SU-DHL-6 (cell line): ENCODE data around the gene NPAS1.

Experiments
- H2AFZ ChIP-seq: fragments of 200-600 bp; sonication (generic); 2 replicates; pipeline ENCODE4 v1.6.1; 2014; ENCODE audit warnings: low read depth, mild to moderate bottlenecking, moderate library complexity, mixed read lengths, antibody characterized with exemption, low read length; ENCODE audit not compliant: severe bottlenecking
- H3F3A ChIP-seq: fragments of 200-600 bp; shearing (Covaris generic); 2 replicates; pipeline ENCODE4 v1.6.0; 2016; ENCODE audit warnings: antibody characterized with exemption, mild to moderate bottlenecking; ENCODE audit not compliant: insufficient read depth
- H3K27ac ChIP-seq: fragments of 200-600 bp; sonication (generic); 2 replicates; pipeline ENCODE4 v1.5.1; 2016; ENCODE audit warnings: low read depth, mild to moderate bottlenecking, low read length, moderate library complexity, mixed read lengths
- H3K27me3 ChIP-seq: fragments of 200-600 bp; sonication (generic), shearing (Covaris generic); 2 replicates; pipeline ENCODE4 v1.6.0; 2014; ENCODE audit warnings: mild to moderate bottlenecking, low read length
- H3K36me3 ChIP-seq: fragments of 200-600 bp; sonication (generic); 2 replicates; pipeline ENCODE4 v1.6.1; 2014; ENCODE audit warnings: mild to moderate bottlenecking, low read length, mixed read lengths
- H3K4me2 ChIP-seq: fragments of 300-600, 200-600 bp; shearing (Covaris generic), sonication (generic); 2 replicates; pipeline ENCODE4 v1.6.0; 2014; ENCODE audit warnings: low read length, low read depth, mild to moderate bottlenecking; ENCODE audit not compliant: poor library complexity, severe bottlenecking
- H3K4me3 ChIP-seq: fragments of 200-600 bp; sonication (generic); 2 replicates; pipeline ENCODE4 v1.5.1; 2014; ENCODE audit warnings: antibody characterized with exemption, low read length, mild to moderate bottlenecking, mixed read lengths; ENCODE audit not compliant: insufficient read depth, poor library complexity, severe bottlenecking
- H3K79me2 ChIP-seq: fragments of 200-600 bp; sonication (generic); 2 replicates; pipeline ENCODE4 v1.6.1; 2014; ENCODE audit warnings: mild to moderate bottlenecking, low read length, moderate library complexity; ENCODE audit not compliant: insufficient read depth
- H3K9ac ChIP-seq: fragments of 200-600 bp; sonication (generic); 2 replicates; pipeline ENCODE4 v1.7.0; 2014; ENCODE audit warnings: mild to moderate bottlenecking, low read length
- H3K9me2 ChIP-seq: fragments of 200-600 bp; sonication (generic); replicated peaks from 2 replicates; pipeline ENCODE4 v1.6.1; 2014; ENCODE audit warnings: low read length; ENCODE audit not compliant: insufficient read depth
- H3K9me3 ChIP-seq: fragments of 200-600 bp; sonication (generic); 2 replicates; pipeline ENCODE4 v1.6.1; 2014; ENCODE audit warnings: low read length, mixed read lengths; ENCODE audit not compliant: insufficient read depth
- H4K20me1 ChIP-seq: fragments of 200-600 bp; sonication (generic); 2 replicates; pipeline ENCODE4 v1.6.1; 2014; ENCODE audit warnings: low read depth, mild to moderate bottlenecking, antibody characterized with exemption, low read length, moderate library complexity, mixed read lengths
- CTCF ChIP-seq: fragments of 200-600 bp; sonication (generic); IDR thresholded peaks from one replicate; pipeline ENCODE4 v1.5.1; 2017; ENCODE audit warnings: antibody characterized with exemption, mild to moderate bottlenecking, low read length, moderate library complexity; ENCODE audit not compliant: insufficient read depth, poor library complexity, severe bottlenecking
- EZH2phosphoT487 ChIP-seq: fragments of 200-600 bp; sonication (generic), shearing (Covaris generic); conservative IDR thresholded peaks from 2 replicates; pipeline ENCODE4 v1.6.1; 2018; ENCODE audit warnings: mild to moderate bottlenecking, antibody characterized with exemption, low read length, moderate library complexity, mixed read lengths

The NPAS1 gene

GRCh38 chr19:47028195-47028601 is 8.6 kb downstream of the NPAS1 start:
- no peak for TF ChIP-seq EZH2phosphoT487
- TF ChIP-seq CTCF, result no peak
- no peak overlapping the region for H3K4me2 ChIP-seq
- H3K9me3 ChIP-seq, result no peaks in the 10 kb centered on the region
- no peaks in the 10 kb centered on the region for H3K27me3 ChIP-seq
- H3K79me2 ChIP-seq, result no peaks in the 10 kb centered on the region
- no peaks in the 10 kb centered on the region for H4K20me1 ChIP-seq
- H2AFZ ChIP-seq, result no peak overlapping the region
- H3K9me2 ChIP-seq, result no peaks in the 10 kb centered on the region
- H3F3A ChIP-seq, result no peaks in the 10 kb centered on the region
- no peak overlapping the region for H3K27ac ChIP-seq
- H3K9ac ChIP-seq, result no peak overlapping the region
- no peak overlapping the region for H3K4me3 ChIP-seq
- H3K36me3 ChIP-seq, result no peaks in the 10 kb centered on the region

- no peaks in the 10 kb centered on the region for H3K79me2 ChIP-seq
- H3K9ac ChIP-seq, result no peak overlapping the region
- H3F3A ChIP-seq, result 0 out of 2 replicates have a peak, but pooled peaks cover 5% of the 10 kb centered on the region
- H3K27ac ChIP-seq, result no peak overlapping the region
- no peak overlapping the region for H3K4me3 ChIP-seq
- no peaks in the 10 kb centered on the region for H3K27me3 ChIP-seq
- no peak for TF ChIP-seq EZH2phosphoT487
- peak; percentile 76 for TF ChIP-seq CTCF
- no peak overlapping the region for H3K4me2 ChIP-seq
- no peaks in the 10 kb centered on the region for H3K36me3 ChIP-seq
- H3K9me3 ChIP-seq, result no peaks in the 10 kb centered on the region
- no peaks in the 10 kb centered on the region for H3K9me2 ChIP-seq
- no peaks in the 10 kb centered on the region for H4K20me1 ChIP-seq
- no peak overlapping the region for H2AFZ ChIP-seq
Measured at GRCh38 chr19:47032171-47032811, 12.7 kb downstream of the NPAS1 start.

DNA sequence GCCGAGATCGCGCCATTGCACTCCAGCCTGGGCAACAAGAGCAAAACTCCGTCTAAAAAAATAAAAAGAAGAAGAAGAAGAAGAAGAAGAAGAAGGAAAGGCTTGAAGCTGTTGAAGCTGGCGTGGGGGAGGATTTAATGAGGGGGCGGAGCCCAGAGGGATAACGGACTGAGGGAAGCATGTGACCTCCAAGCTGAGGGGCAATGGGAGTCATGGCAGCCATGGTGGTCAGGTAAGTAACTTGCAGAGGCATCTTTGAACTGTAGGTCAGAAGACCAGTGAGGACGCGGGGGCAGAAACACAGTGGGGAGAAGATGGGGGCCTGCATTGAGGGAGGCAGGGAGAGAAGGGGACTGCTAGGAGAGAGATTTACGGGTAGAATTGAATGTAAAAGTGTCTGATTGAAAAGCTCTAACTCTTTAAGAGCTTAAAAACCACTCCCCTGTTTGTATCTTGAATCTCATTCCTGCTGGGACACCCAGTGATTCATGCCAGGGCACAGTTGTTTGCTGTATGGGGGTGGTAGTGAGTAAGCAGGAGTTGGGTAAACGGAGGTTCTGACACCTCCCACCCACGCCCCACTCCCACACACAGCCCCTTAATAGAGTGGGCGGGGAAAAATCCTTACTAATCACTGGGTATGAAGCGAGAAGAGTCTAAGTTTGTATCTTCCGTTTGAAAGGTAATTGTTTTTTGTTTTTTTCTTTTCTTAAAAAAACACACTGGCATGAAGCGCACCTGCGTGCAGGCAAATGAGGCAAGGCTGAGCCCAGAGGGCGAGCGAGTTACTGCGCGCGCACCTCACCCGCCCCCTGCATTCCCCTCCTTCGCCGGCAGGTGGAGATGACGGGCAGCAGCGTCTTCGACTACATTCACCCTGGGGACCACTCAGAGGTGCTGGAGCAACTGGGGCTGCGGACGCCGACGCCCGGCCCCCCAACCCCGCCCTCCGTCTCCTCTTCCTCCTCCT is 15.8 kb downstream of the NPAS1 start:
- Histone ChIP-seq H3K9me3 (no peaks in the 10 kb centered on the region), H2AFZ (peak overlapping the region; percentile 96), H3K4me2 (peak overlapping the region; percentile 97), H3K4me3 (peak overlapping the region; percentile 59), H3K27me3 (no peaks in the 10 kb centered on the region), H3K9me2 (no peaks in the 10 kb centered on the region), H3K9ac (peak overlapping the region; percentile 64), H3F3A (0 out of 2 replicates have a peak, but pooled peaks cover 5% of the 10 kb centered on the region), H3K79me2 (no peaks in the 10 kb centered on the region), H4K20me1 (no peaks in the 10 kb centered on the region), H3K36me3 (no peaks in the 10 kb centered on the region), H3K27ac (peak overlapping the region; percentile 64)
- TF ChIP-seq EZH2phosphoT487, result no peak
- TF ChIP-seq CTCF, result peak; percentile 74
